ENCODE data around the gene RAB6A.
A peak's percentile ranks its signal among the peaks of the same experiment; 100 is the strongest.
"Not testable (repeated sequence)": the region's sequence is repeated elsewhere in the genome, so short reads cannot be mapped to it uniquely, and the experiment has no call there.

RAB6A gene

GRCh38 chr11:73784080-73784634 lies 23.3 kb upstream of the RAB6A start:
- no peak for TF ChIP-seq CTCF (IDR thresholded peaks at IDR 0.05; ENCODE audit: low read depth, low read length)
- no peak for DNase-seq (ENCODE audit: extremely low read depth, low read depth)

- DNase-seq (ENCODE audit: extremely low read depth, low read depth): no peak
- TF ChIP-seq CTCF (IDR thresholded peaks at IDR 0.05; ENCODE audit: low read depth, low read length): no peak
These were observed 22.7 kb upstream of the RAB6A start for GRCh38 chr11:73783483-73784020.

GRCh38 chr11:73781303-73781702 lies 20.4 kb upstream of the RAB6A start:
- DNase-seq (ENCODE audit: extremely low read depth, low read depth): no peak
- no peak for TF ChIP-seq CTCF (IDR thresholded peaks at IDR 0.05; ENCODE audit: low read depth, low read length)

- no peak for TF ChIP-seq CTCF (IDR thresholded peaks at IDR 0.05; ENCODE audit: low read depth, low read length)
- DNase-seq (ENCODE audit: extremely low read depth, low read depth): peak; percentile 97
These were observed 18.4 kb upstream of the RAB6A start for GRCh38 chr11:73779084-73779902.

- DNase-seq (ENCODE audit: extremely low read depth, low read depth): not testable (repeated sequence)
These were observed 9.9 kb upstream of the RAB6A start for GRCh38 chr11:73770811-73771210.

- no peak for DNase-seq (ENCODE audit: extremely low read depth, low read depth)
- no peak for TF ChIP-seq CTCF (IDR thresholded peaks at IDR 0.05; ENCODE audit: low read depth, low read length)
These were observed 5.9 kb upstream of the RAB6A start for GRCh38 chr11:73766763-73767162.

- DNase-seq (ENCODE audit: extremely low read depth, low read depth): no peak
- no peak for TF ChIP-seq CTCF (IDR thresholded peaks at IDR 0.05; ENCODE audit: low read depth, low read length)
These were observed 1.9 kb upstream of the RAB6A start for GRCh38 chr11:73762732-73763131.

Measured in AG09319 (cell line).